Measurements from ENCODE around the gene GCAT. TPM values are rescaled to one million over a fixed set of nuclear protein-coding genes. Genes with fewer than 3 reads are reported as not detected.

Gene GCAT
- total and polyA plus RNA-seq, 9 of the 15 experiments (the other 6 are each of a cell fraction or from before 2014, with no cell fraction given) = 1.9 to 69.9 (median 26.4) TPM

DNA sequence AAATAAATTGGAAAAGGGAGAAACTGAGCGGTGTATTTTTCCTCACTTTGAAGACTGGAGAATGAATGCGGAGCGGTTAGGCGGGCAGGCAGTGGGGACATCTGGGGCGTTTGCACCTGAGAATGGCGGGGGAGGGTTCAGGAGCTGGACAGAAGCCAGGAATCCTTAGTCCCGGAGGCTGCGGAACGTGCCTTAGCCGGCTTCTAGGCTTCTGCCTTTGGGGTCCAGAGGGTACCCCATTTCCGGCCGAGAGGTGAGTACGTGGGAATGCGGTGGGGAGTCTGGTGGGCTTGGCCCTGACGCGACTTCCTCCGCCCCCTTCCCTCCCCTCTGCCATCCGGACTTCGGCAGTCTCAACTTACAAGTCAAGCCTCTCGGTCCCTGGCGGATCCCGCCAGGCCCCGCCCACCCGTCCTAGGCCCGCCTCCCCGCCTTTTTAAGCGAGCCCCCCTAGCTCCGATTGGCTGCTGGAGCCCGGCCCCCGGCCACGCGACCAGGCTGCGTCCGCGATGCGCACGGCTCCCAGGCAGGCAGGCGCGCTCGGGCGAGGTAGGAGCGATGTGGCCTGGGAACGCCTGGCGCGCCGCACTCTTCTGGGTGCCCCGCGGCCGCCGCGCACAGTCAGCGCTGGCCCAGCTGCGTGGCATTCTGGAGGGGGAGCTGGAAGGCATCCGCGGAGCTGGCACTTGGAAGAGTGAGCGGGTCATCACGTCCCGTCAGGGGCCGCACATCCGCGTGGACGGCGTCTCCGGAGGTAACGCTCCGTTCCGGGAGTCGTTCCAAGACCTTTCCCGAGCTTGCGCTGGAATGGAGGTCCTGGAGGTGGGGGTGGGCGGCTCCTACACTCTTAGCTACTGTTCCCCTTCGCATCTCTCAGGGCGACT, at the start of gene GCAT (continued):
- TF ChIP-seq ZBTB7A (IDR thresholded peaks at IDR 0.05; ENCODE audit: borderline replicate concordance, control insufficient read depth, low read depth, low read length) = peak; percentile 80; the same call in 1 of the 2 replicates
- peak; percentile 9 for TF ChIP-seq MEIS2 (IDR thresholded peaks at IDR 0.05; ENCODE audit: partially characterized antibody)
- peak; percentile 81 for TF ChIP-seq POLR2A (conservative IDR thresholded peaks at IDR 0.05)
- 0 out of 4 replicates have a peak, but pooled peaks of 1 of the 2 experiments have one; percentile 61 for TF ChIP-seq SRF (CRISPR knock-in tag; IDR thresholded peaks at IDR 0.05)
- TF ChIP-seq, protein P1, sequence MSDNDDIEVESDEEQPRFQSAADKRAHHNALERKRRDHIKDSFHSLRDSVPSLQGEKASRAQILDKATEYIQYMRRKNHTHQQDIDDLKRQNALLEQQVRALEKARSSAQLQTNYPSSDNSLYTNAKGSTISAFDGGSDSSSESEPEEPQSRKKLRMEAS (CRISPR knock-in tag; IDR thresholded peaks at IDR 0.05) = peak; percentile 87
- TF ChIP-seq, protein P2, sequence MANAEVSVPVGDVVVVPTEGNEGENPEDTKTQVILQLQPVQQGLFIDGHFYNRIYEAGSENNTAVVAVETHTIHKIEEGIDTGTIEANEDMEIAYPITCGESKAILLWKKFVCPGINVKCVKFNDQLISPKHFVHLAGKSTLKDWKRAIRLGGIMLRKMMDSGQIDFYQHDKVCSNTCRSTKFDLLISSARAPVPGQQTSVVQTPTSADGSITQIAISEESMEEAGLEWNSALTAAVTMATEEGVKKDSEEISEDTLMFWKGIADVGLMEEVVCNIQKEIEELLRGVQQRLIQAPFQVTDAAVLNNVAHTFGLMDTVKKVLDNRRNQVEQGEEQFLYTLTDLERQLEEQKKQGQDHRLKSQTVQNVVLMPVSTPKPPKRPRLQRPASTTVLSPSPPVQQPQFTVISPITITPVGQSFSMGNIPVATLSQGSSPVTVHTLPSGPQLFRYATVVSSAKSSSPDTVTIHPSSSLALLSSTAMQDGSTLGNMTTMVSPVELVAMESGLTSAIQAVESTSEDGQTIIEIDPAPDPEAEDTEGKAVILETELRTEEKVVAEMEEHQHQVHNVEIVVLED (CRISPR knock-in tag; IDR thresholded peaks at IDR 0.05) = no peak
- TF ChIP-seq, protein P3, sequence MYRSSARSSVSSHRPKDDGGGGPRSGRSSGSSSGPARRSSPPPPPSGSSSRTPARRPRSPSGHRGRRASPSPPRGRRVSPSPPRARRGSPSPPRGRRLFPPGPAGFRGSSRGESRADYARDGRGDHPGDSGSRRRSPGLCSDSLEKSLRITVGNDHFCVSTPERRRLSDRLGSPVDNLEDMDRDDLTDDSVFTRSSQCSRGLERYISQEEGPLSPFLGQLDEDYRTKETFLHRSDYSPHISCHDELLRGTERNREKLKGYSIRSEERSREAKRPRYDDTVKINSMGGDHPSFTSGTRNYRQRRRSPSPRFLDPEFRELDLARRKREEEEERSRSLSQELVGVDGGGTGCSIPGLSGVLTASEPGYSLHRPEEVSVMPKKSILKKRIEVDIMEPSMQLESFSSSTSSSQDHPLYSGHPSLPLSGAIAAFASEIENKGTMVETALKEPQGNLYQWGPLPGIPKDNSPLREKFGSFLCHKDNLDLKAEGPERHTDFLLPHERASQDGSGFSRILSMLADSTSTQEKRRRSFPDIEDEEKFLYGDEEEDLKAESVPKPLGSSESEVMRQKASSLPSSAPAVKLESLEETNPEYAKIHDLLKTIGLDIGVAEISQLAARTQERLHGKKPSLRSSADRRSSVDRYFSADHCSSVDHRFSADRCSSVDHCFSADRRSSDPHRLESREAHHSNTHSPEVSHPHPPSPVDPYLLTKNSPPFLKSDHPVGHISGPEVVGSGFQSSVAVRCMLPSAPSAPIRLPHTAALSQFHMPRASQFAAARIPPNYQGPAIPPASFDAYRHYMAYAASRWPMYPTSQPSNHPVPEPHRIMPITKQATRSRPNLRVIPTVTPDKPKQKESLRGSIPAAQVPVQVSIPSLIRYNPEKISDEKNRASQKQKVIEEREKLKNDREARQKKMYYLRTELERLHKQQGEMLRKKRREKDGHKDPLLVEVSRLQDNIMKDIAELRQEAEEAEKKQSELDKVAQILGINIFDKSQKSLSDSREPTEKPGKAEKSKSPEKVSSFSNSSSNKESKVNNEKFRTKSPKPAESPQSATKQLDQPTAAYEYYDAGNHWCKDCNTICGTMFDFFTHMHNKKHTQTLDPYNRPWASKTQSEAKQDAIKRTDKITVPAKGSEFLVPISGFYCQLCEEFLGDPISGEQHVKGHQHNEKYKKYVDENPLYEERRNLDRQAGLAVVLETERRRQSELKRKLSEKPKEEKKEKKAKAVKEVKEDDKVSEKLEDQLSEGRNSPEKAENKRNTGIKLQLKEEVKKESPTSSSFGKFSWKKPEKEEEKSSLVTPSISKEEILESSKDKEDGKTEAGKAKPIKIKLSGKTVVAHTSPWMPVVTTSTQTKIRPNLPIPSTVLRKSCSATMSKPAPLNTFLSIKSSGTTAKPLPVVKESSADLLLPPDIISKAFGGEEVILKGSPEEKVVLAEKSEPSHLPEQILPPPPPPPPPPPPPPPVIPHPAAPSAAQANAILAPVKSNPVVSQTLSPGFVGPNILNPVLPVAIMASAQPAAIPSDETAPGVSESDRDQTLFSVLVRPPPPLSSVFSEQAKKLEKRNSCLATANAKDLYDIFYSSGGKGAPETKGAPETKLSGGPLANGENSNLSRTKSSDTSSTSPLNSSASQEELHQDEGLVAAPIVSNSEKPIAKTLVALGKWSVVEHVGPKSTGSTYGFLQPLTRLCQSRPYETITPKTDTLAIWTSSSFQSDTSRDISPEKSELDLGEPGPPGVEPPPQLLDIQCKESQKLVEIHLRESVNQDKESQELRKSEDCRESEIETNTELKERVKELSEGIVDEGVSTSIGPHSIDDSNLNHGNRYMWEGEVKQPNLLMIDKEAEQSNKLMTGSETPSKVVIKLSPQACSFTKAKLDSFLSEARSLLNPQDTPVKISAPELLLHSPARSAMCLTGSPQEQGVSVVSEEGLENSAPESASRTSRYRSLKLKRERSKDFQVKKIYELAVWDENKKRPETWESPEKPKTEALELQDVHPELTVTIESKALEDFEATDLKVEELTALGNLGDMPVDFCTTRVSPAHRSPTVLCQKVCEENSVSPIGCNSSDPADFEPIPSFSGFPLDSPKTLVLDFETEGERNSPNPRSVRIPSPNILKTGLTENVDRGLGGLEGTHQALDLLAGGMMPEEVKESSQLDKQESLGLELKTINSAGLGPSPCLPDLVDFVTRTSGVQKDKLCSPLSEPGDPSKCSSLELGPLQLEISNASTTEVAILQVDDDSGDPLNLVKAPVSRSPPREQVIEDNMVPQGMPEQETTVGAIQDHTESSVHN (IDR thresholded peaks at IDR 0.05; ENCODE audit: borderline replicate concordance in 1 of 2, low read depth in 1 of 2) = no peak
- TF ChIP-seq, protein P4, sequence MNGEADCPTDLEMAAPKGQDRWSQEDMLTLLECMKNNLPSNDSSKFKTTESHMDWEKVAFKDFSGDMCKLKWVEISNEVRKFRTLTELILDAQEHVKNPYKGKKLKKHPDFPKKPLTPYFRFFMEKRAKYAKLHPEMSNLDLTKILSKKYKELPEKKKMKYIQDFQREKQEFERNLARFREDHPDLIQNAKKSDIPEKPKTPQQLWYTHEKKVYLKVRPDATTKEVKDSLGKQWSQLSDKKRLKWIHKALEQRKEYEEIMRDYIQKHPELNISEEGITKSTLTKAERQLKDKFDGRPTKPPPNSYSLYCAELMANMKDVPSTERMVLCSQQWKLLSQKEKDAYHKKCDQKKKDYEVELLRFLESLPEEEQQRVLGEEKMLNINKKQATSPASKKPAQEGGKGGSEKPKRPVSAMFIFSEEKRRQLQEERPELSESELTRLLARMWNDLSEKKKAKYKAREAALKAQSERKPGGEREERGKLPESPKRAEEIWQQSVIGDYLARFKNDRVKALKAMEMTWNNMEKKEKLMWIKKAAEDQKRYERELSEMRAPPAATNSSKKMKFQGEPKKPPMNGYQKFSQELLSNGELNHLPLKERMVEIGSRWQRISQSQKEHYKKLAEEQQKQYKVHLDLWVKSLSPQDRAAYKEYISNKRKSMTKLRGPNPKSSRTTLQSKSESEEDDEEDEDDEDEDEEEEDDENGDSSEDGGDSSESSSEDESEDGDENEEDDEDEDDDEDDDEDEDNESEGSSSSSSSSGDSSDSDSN (IDR thresholded peaks at IDR 0.05; ENCODE audit: borderline replicate concordance in 1 of 2, low read depth in 2 of 2, low read length in 2 of 2) = peak in 1 of 2 experiments; percentile 54; a peak in 1 of 4 replicates
- TF ChIP-seq SMARCE1 (IDR thresholded peaks at IDR 0.05) = peak; percentile 18; the same call in 1 of the 2 replicates
- peak; percentile 71 for TF ChIP-seq KDM5B (IDR thresholded peaks at IDR 0.05; ENCODE audit: insufficient replicate concordance, low read depth, low read length)
- TF ChIP-seq JUNB (CRISPR knock-in tag; conservative IDR thresholded peaks at IDR 0.05) = no peak
- no peak for TF ChIP-seq ZFPM2 (CRISPR knock-in tag; IDR thresholded peaks at IDR 0.05)
